KMS-11 (cell line): ENCODE measurements around the gene SIRT5.

ENCODE experiments used
- H2AFZ ChIP-seq: fragments of 200-600 bp; sonication (generic); 2 replicates; pipeline ENCODE4 v1.6.1; 2016; ENCODE audit warnings: antibody characterized with exemption, mixed run types, low read depth
- H3K27ac ChIP-seq: fragments of 200-600 bp; sonication (generic); 2 replicates; pipeline ENCODE4 v1.6.1; 2016; ENCODE audit warnings: mild to moderate bottlenecking, mixed run types
- H3K27me3 ChIP-seq: fragments of 200-600 bp; sonication (generic); 2 replicates; pipeline ENCODE4 v1.6.1; 2017; ENCODE audit warnings: mild to moderate bottlenecking, low read depth, mixed run types, moderate library complexity; ENCODE audit not compliant: insufficient read depth
- H3K36me3 ChIP-seq: fragments of 200-600 bp; sonication (generic); 2 replicates; pipeline ENCODE4 v1.6.1; 2017; ENCODE audit warnings: mild to moderate bottlenecking, mixed run types; ENCODE audit not compliant: insufficient read depth
- H3K4me1 ChIP-seq: fragments of 200-600 bp; sonication (generic); 2 replicates; pipeline ENCODE4 v1.6.1; 2016; ENCODE audit warnings: mild to moderate bottlenecking, low read depth, mixed run types; ENCODE audit not compliant: poor library complexity, severe bottlenecking
- H3K4me2 ChIP-seq: fragments of 200-600 bp; sonication (generic); 2 replicates; pipeline ENCODE4 v1.7.0; 2016; ENCODE audit warnings: mild to moderate bottlenecking, mixed run types
- H3K4me3 ChIP-seq: fragments of 200-600 bp; sonication (generic); IDR thresholded peaks from 2 replicates; pipeline ENCODE4 v1.6.1; 2017; ENCODE audit warnings: low read depth, low read length, mixed read lengths; ENCODE audit not compliant: insufficient read depth
- H3K79me2 ChIP-seq: fragments of 200-600 bp; sonication (generic); 2 replicates; pipeline ENCODE4 v1.6.1; 2016; ENCODE audit warnings: low read depth, mixed run types; ENCODE audit not compliant: insufficient read depth
- H3K9ac ChIP-seq: fragments of 200-600 bp; sonication (generic); 2 replicates; pipeline ENCODE4 v1.6.1; 2016; ENCODE audit warnings: mild to moderate bottlenecking, mixed run types
- H4K20me1 ChIP-seq: fragments of 200-600 bp; sonication (generic); 2 replicates; pipeline ENCODE4 v1.6.1; 2016; ENCODE audit warnings: mild to moderate bottlenecking, mixed run types; ENCODE audit not compliant: insufficient read depth
- TF ChIP-seq, protein P1 (sequence below): fragments of 200-600 bp; sonication (generic); conservative IDR thresholded peaks from 2 replicates; pipeline ENCODE4 v1.6.1; 2017; ENCODE audit warnings: low read depth, mild to moderate bottlenecking, antibody characterized with exemption, low read length, moderate library complexity, mixed read lengths

Gene SIRT5

DNA sequence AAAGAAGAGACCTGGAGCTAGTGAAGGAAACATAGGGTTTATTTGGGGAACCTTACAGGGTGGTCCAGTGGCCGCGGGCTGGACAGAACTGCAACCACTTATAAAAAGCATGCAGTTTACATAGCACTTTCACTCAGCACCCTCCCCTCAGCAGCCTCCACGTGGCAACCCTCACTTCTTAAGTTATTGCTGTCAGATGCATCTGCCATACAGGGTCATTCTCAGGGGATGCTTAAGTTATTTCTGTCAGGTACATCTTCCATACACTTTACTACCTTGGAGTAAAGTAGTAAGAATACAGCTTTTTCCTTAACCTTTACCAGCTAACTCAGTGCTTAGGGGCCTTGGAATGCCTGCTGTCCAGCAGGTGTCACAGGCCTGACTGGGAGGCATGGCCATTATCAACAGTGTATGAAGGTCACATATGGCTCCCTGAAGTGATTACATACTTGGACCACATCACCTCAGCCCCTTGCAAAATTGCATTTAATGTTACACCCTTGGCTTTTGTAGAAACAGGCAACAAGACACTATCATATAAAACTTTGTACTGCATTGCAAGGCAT is 38.7 kb downstream of the SIRT5 start:
- TF ChIP-seq, protein P1, sequence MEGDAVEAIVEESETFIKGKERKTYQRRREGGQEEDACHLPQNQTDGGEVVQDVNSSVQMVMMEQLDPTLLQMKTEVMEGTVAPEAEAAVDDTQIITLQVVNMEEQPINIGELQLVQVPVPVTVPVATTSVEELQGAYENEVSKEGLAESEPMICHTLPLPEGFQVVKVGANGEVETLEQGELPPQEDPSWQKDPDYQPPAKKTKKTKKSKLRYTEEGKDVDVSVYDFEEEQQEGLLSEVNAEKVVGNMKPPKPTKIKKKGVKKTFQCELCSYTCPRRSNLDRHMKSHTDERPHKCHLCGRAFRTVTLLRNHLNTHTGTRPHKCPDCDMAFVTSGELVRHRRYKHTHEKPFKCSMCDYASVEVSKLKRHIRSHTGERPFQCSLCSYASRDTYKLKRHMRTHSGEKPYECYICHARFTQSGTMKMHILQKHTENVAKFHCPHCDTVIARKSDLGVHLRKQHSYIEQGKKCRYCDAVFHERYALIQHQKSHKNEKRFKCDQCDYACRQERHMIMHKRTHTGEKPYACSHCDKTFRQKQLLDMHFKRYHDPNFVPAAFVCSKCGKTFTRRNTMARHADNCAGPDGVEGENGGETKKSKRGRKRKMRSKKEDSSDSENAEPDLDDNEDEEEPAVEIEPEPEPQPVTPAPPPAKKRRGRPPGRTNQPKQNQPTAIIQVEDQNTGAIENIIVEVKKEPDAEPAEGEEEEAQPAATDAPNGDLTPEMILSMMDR = no peak
- no peaks in the 10 kb centered on the region for H3K27me3 ChIP-seq
- 0 out of 2 replicates have a peak, but pooled peaks cover 9% of the 10 kb centered on the region for H4K20me1 ChIP-seq
- peak overlapping the region; percentile 93; the same call in 1 of the 2 replicates for H3K27ac ChIP-seq
- no peak overlapping the region for H3K9ac ChIP-seq
- H3K4me3 ChIP-seq = no peak overlapping the region
- H3K4me2 ChIP-seq = peak overlapping the region; percentile 92
- peaks cover 41% of the 10 kb centered on the region for H3K79me2 ChIP-seq
- no peak overlapping the region for H2AFZ ChIP-seq
- no peaks in the 10 kb centered on the region for H3K36me3 ChIP-seq
- H3K4me1 ChIP-seq = peaks cover 56% of the 10 kb centered on the region

- peak overlapping the region; percentile 93 for H3K27ac ChIP-seq
- peak overlapping the region; percentile 92 for H3K4me2 ChIP-seq
- peak overlapping the region; percentile 94 for H3K9ac ChIP-seq
- no peak overlapping the region for H3K4me3 ChIP-seq
- peaks cover 56% of the 10 kb centered on the region for H3K4me1 ChIP-seq
- H3K36me3 ChIP-seq = peaks cover 4% of the 10 kb centered on the region; the same call in 1 of the 2 replicates
- peaks cover 41% of the 10 kb centered on the region for H3K79me2 ChIP-seq
- H4K20me1 ChIP-seq = 0 out of 2 replicates have a peak, but pooled peaks cover 9% of the 10 kb centered on the region
- no peaks in the 10 kb centered on the region for H3K27me3 ChIP-seq
- H2AFZ ChIP-seq = peak overlapping the region; percentile 72
- TF ChIP-seq, protein P1 = no peak
Measured at GRCh38 chr6:13614126-13614925, 39.9 kb downstream of the SIRT5 start.

GRCh38 chr6:13614926-13615791 is 40.8 kb downstream of the SIRT5 start, which contains the start of gene NOL7:
TSS of gene NOL7 (plus strand) at chr6:13615335. CDS start at chr6:13615359, 24 bp downstream.
- Histone ChIP-seq H3K36me3 (peaks cover 4% of the 10 kb centered on the region; the same call in 1 of the 2 replicates), H3K4me3 (no peak within 1 kb of the TSS), H3K4me2 (peak within 1 kb of the TSS; percentile 92), H4K20me1 (0 out of 2 replicates have a peak, but pooled peaks cover 9% of the 10 kb centered on the region), H2AFZ (peak within 1 kb of the TSS; percentile 72), H3K4me1 (peaks cover 55% of the 10 kb centered on the region), H3K27me3 (no peaks in the 10 kb centered on the region), H3K27ac (peak within 1 kb of the TSS; percentile 93), H3K79me2 (peaks cover 41% of the 10 kb centered on the region), H3K9ac (peak within 1 kb of the TSS; percentile 94)
- TF ChIP-seq, protein P1 = peak; percentile 65

- Histone ChIP-seq H2AFZ (peak overlapping the region; percentile 72), H3K79me2 (peaks cover 41% of the 10 kb centered on the region), H4K20me1 (0 out of 2 replicates have a peak, but pooled peaks cover 9% of the 10 kb centered on the region), H3K9ac (peak overlapping the region; percentile 94), H3K4me3 (no peak overlapping the region), H3K27ac (peak overlapping the region; percentile 93), H3K4me2 (peak overlapping the region; percentile 85), H3K4me1 (peaks cover 49% of the 10 kb centered on the region), H3K27me3 (no peaks in the 10 kb centered on the region), H3K36me3 (peaks cover 4% of the 10 kb centered on the region; the same call in 1 of the 2 replicates)
- TF ChIP-seq, protein P1 = no peak
Measured at GRCh38 chr6:13615792-13616120, 41.4 kb downstream of the SIRT5 start.
